Measurements from ENCODE around the gene FARS2.

- no peak for TF ChIP-seq CTCF (IDR thresholded peaks at IDR 0.05)
- no peak for TF ChIP-seq ATF3 (CRISPR knock-in tag; conservative IDR thresholded peaks at IDR 0.05)
- TF ChIP-seq FOXP4 (CRISPR knock-in tag; IDR thresholded peaks at IDR 0.05), result no peak
These were observed 289.3 kb downstream of the FARS2 start for GRCh38 chr6:5550631-5551030.

Data from WTC11 (cell line).